Measurements from ENCODE around the gene CADPS.
A peak's percentile ranks its signal among the peaks of the same experiment; 100 is the strongest.

CADPS gene

GRCh38 chr3:62632510-62633294 lies 242.5 kb downstream of the CADPS start:
- no peak for DNase-seq (ENCODE audit: low read depth)

GRCh38 chr3:62631488-62631887 lies 243.7 kb downstream of the CADPS start:
- no peak for DNase-seq (ENCODE audit: low read depth)

- DNase-seq (ENCODE audit: low read depth) = no peak
These were observed 244.6 kb downstream of the CADPS start for GRCh38 chr3:62630664-62631063.

GRCh38 chr3:62625268-62625667 lies 249.9 kb downstream of the CADPS start:
- no peak for DNase-seq (ENCODE audit: low read depth)

GRCh38 chr3:62624185-62624584 lies 251.0 kb downstream of the CADPS start:
- no peak for DNase-seq (ENCODE audit: low read depth)

GRCh38 chr3:62622553-62623174 lies 252.6 kb downstream of the CADPS start:
- peak; percentile 69 for DNase-seq (ENCODE audit: low read depth)

GRCh38 chr3:62621925-62622324 lies 253.3 kb downstream of the CADPS start:
- no peak for DNase-seq (ENCODE audit: low read depth)

GRCh38 chr3:62621176-62621575 lies 254.0 kb downstream of the CADPS start:
- no peak for DNase-seq (ENCODE audit: low read depth)

- peak; percentile 42 for DNase-seq (ENCODE audit: low read depth)
These were observed 259.9 kb downstream of the CADPS start for GRCh38 chr3:62615258-62615849.

GRCh38 chr3:62614527-62614926 lies 260.7 kb downstream of the CADPS start:
- DNase-seq (ENCODE audit: low read depth) = no peak

- DNase-seq (ENCODE audit: low read depth) = peak; percentile 85
These were observed 263.5 kb downstream of the CADPS start for GRCh38 chr3:62611541-62612240.

GRCh38 chr3:62607287-62608029 lies 267.8 kb downstream of the CADPS start:
- DNase-seq (ENCODE audit: low read depth) = peak; percentile 47

GRCh38 chr3:62605413-62606068 lies 269.7 kb downstream of the CADPS start:
- DNase-seq (ENCODE audit: low read depth) = no peak

GRCh38 chr3:62604751-62605351 lies 270.4 kb downstream of the CADPS start:
- no peak for DNase-seq (ENCODE audit: low read depth)

GRCh38 chr3:62604298-62604697 lies 270.9 kb downstream of the CADPS start:
- DNase-seq (ENCODE audit: low read depth) = peak; percentile 94

GRCh38 chr3:62602987-62603386 lies 272.2 kb downstream of the CADPS start:
- no peak for DNase-seq (ENCODE audit: low read depth)

- no peak for DNase-seq (ENCODE audit: low read depth)
These were observed 273.0 kb downstream of the CADPS start for GRCh38 chr3:62602129-62602770.

GRCh38 chr3:62601238-62602070 lies 273.8 kb downstream of the CADPS start:
- DNase-seq (ENCODE audit: low read depth) = peak; percentile 78

GRCh38 chr3:62600033-62600432 lies 275.2 kb downstream of the CADPS start:
- DNase-seq (ENCODE audit: low read depth) = no peak

- no peak for DNase-seq (ENCODE audit: low read depth)
These were observed 277.7 kb downstream of the CADPS start for GRCh38 chr3:62597491-62597890.
